Activated naive CD8-positive, alpha-beta T cell (primary cell): ENCODE measurements around the gene HLCS.

Experiments used
- H3K27ac Mint-ChIP-seq: one replicate; pipeline ENCODE4 v1.8.0; 2021; ENCODE audit warnings: mixed read lengths
- H3K27me3 Mint-ChIP-seq: one replicate; pipeline ENCODE4 v1.8.0; 2021; ENCODE audit warnings: mixed read lengths
- H3K36me3 Mint-ChIP-seq: one replicate; pipeline ENCODE4 v1.8.0; 2021; ENCODE audit warnings: mixed read lengths
- H3K4me1 Mint-ChIP-seq: one replicate; pipeline ENCODE4 v1.8.0; 2021; ENCODE audit warnings: low read depth, mixed read lengths
- H3K4me3 Mint-ChIP-seq: one replicate; pipeline ENCODE4 v1.8.0; 2021; ENCODE audit warnings: mild to moderate bottlenecking, mixed read lengths
- H3K9me3 Mint-ChIP-seq: one replicate; pipeline ENCODE4 v1.8.0; 2021; ENCODE audit warnings: low read depth, mixed read lengths

HLCS gene

GRCh38 chr21:36917471-36918158 lies 48.9 kb downstream of the HLCS start:
- H3K27me3 Mint-ChIP-seq, result no peaks in the 10 kb centered on the region
- no peak overlapping the region for H3K27ac Mint-ChIP-seq
- peaks cover 10% of the 10 kb centered on the region for H3K4me1 Mint-ChIP-seq
- H3K36me3 Mint-ChIP-seq, result peaks cover 3% of the 10 kb centered on the region
- no peak overlapping the region for H3K4me3 Mint-ChIP-seq
- no peaks in the 10 kb centered on the region for H3K9me3 Mint-ChIP-seq

- peaks cover 3% of the 10 kb centered on the region for H3K36me3 Mint-ChIP-seq
- H3K9me3 Mint-ChIP-seq, result no peaks in the 10 kb centered on the region
- H3K4me3 Mint-ChIP-seq, result no peak overlapping the region
- no peaks in the 10 kb centered on the region for H3K27me3 Mint-ChIP-seq
- H3K27ac Mint-ChIP-seq, result no peak overlapping the region
- peaks cover 7% of the 10 kb centered on the region for H3K4me1 Mint-ChIP-seq
These were observed 49.8 kb downstream of the HLCS start for GRCh38 chr21:36916718-36917117.

- Mint-ChIP-seq H3K27ac (no peak overlapping the region), H3K27me3 (no peaks in the 10 kb centered on the region), H3K4me3 (no peak overlapping the region), H3K36me3 (peaks cover 3% of the 10 kb centered on the region), H3K9me3 (no peaks in the 10 kb centered on the region), H3K4me1 (peaks cover 7% of the 10 kb centered on the region)
These were observed 50.7 kb downstream of the HLCS start for GRCh38 chr21:36915696-36916245.

- no peak overlapping the region for H3K27ac Mint-ChIP-seq
- peaks cover 3% of the 10 kb centered on the region for H3K36me3 Mint-ChIP-seq
- no peaks in the 10 kb centered on the region for H3K9me3 Mint-ChIP-seq
- H3K27me3 Mint-ChIP-seq, result no peaks in the 10 kb centered on the region
- peaks cover 7% of the 10 kb centered on the region for H3K4me1 Mint-ChIP-seq
- no peak overlapping the region for H3K4me3 Mint-ChIP-seq
These were observed 51.3 kb downstream of the HLCS start for GRCh38 chr21:36915014-36915695.

GRCh38 chr21:36914244-36915013 lies 52.0 kb downstream of the HLCS start:
- H3K4me1 Mint-ChIP-seq, result peaks cover 9% of the 10 kb centered on the region
- H3K36me3 Mint-ChIP-seq, result peaks cover 8% of the 10 kb centered on the region
- no peaks in the 10 kb centered on the region for H3K27me3 Mint-ChIP-seq
- no peaks in the 10 kb centered on the region for H3K9me3 Mint-ChIP-seq
- H3K4me3 Mint-ChIP-seq, result no peak overlapping the region
- no peak overlapping the region for H3K27ac Mint-ChIP-seq

GRCh38 chr21:36913247-36914169 lies 53.0 kb downstream of the HLCS start:
- Mint-ChIP-seq H3K9me3 (no peaks in the 10 kb centered on the region), H3K4me1 (peaks cover 9% of the 10 kb centered on the region), H3K27ac (no peak overlapping the region), H3K27me3 (no peaks in the 10 kb centered on the region), H3K4me3 (no peak overlapping the region), H3K36me3 (peaks cover 9% of the 10 kb centered on the region)

DNA sequence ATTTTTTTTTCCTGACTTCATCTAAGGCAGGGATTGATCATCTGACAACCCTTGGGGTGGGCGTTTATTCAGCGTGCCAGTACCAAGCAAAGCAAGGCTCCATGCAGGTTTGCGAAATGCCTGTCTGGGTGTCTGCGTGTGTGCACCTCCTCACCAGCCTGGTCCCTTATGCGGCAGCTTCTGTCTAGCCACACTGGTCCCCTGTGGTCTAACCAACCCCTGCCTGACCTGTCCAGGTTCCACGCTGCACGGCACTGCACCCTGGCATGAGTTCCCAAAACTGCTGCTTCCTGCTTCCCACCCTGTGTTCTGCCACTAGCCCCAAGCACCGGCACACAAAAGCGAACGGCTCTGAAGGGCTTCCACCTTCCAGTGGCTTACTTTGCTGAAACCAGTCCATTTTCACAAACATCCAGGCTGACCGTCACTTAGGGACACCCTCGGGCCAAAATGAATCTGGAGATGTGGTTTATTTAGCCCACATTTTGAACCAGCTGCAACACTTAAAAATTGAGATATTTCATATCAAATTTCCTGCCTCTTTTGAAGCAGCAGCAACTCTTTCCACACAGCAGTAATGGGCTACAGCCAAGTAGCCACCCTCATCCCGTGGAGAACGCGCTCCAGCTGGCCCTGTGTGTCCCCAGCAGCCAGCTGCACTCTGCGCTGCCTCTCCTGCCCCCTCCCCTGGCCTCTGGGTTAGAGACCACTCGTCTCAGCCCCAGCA lies 55.7 kb downstream of the HLCS start:
- Mint-ChIP-seq H3K27me3 (no peaks in the 10 kb centered on the region), H3K9me3 (no peaks in the 10 kb centered on the region), H3K36me3 (peaks cover 17% of the 10 kb centered on the region), H3K27ac (no peak overlapping the region), H3K4me3 (no peak overlapping the region), H3K4me1 (peaks cover 2% of the 10 kb centered on the region)

DNA sequence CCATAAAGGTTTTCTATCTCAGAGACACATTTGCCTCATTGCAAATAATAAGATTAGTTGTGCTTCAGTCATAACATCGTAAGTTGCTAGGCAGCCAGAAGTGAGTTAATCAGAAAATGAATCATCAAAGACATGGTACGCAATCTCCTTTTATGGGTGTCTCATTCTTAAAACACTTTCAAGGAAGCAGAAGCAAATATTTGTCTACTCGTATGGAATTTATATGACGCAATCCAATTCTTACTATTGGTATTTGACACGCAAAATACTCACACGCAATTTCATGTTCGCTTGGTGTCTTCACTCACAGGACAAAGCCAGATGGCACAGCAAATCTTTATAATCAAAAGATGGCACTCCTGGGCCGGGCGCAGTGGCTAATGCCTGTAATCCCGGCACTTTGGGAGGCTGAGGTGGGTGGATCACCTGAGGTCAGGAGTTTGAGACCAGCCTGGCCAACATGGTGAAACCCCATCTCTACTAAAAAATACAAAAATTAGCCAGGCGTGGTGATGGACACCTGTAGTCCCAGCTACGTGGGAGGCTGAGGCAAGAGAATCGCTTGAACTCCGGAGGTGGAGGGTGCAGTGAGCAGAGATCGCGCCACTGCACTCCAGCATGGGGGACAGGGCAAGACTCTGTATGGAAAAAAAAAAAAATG lies 56.4 kb downstream of the HLCS start:
- H3K27ac Mint-ChIP-seq, result peak overlapping the region; percentile 34
- H3K36me3 Mint-ChIP-seq, result peaks cover 17% of the 10 kb centered on the region
- no peaks in the 10 kb centered on the region for H3K27me3 Mint-ChIP-seq
- peaks cover 2% of the 10 kb centered on the region for H3K4me1 Mint-ChIP-seq
- no peaks in the 10 kb centered on the region for H3K9me3 Mint-ChIP-seq
- no peak overlapping the region for H3K4me3 Mint-ChIP-seq

DNA sequence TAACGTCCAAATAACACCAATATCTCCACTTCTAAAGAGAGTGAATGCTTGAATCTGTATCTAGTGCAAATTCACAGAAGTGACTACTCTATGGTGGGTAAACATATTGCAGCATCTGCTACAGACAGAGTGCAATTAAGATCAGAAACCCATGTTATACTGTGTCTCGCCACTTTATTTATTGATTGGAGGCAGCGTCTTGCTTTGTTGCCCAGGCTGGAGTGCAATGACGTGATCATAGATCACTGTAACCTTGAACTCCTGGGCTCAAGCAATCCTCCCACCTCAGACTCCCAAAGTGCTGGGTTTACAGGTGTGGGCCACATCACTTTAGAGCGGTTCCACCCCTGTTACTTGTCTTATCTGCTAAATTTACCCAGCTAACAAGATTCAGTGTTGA lies 57.0 kb downstream of the HLCS start:
- no peak overlapping the region for H3K27ac Mint-ChIP-seq
- H3K9me3 Mint-ChIP-seq, result no peaks in the 10 kb centered on the region
- no peaks in the 10 kb centered on the region for H3K27me3 Mint-ChIP-seq
- H3K4me1 Mint-ChIP-seq, result peaks cover 2% of the 10 kb centered on the region
- H3K4me3 Mint-ChIP-seq, result no peak overlapping the region
- H3K36me3 Mint-ChIP-seq, result peaks cover 21% of the 10 kb centered on the region

DNA sequence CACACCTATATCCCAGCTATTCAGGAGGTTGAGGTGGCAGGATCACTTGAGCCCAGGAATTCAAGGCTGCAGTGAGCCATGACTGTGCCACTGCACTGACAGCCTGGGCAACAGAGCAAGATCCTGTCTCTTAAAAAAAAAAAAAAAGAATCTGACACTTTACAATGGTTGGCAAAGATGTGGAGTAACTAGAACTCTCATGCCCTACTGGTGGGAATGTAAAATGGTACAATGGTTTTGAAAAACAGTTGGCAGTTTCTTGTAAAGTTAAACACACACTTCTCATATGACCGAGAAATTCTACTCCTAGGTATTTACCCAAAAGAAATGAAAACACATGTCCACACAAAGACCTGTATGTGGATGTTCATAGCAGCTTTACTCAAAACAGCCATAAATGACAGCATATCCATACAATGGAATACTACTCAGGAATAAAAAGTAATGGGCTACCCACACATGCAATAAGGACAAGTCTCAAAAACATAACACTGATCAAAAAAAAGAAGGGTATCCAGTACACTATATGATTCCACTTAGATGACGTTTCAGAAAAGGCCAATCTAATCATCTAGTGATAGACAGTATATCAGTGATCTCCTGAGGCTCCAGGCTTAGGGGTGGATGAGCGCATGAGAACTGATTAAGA lies 58.1 kb downstream of the HLCS start:
- Mint-ChIP-seq H3K4me3 (no peak overlapping the region), H3K27ac (no peak overlapping the region), H3K4me1 (peaks cover 2% of the 10 kb centered on the region), H3K27me3 (no peaks in the 10 kb centered on the region), H3K9me3 (no peaks in the 10 kb centered on the region), H3K36me3 (peaks cover 21% of the 10 kb centered on the region)

DNA sequence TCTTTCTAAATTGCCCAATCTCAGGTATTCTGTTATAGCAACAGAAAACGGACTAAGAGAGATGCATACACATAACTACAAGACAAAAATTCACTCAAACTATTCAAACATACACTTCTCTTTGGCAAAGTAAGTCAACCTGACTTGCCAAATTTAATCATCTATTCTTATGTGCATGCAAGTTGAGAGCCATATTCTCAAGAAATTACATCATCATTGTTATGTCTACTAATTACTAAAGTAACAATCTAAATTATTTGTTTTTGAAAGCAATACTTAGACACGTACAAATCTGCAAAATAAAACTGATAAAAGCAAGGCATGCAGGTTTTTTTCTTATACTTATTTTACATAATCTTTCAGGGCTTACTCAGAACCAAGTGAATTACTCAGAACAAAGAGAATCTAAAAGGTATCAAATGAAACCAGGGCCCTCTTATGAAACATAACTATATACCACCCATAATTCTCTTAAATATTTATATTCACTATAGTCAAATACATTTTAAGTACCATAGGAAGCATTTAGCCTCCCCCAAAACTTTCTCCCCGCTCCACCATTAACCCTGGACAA lies 62.3 kb downstream of the HLCS start:
- Mint-ChIP-seq H3K4me3 (no peak overlapping the region), H3K9me3 (no peaks in the 10 kb centered on the region), H3K4me1 (no peaks in the 10 kb centered on the region), H3K27me3 (no peaks in the 10 kb centered on the region), H3K36me3 (peaks cover 14% of the 10 kb centered on the region), H3K27ac (no peak overlapping the region)

DNA sequence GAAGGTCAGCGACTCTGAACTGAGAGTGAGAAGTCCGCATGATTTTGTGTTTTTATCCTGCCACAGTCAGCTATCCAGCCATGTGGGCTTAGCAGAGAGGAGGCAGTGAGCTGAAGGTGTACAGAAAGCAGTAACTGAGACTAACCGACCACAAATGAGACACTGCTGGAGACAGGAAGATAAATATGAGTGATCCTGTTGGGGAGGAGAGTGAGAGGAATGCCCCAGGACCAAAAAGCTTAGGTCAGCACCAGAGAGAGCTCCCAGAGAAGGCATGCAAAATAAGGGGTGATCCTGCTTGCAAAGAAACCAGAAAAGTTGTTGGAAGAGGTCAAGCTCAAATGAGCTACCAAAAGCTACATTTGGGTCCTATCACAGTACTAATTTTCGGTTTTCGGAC lies 63.7 kb downstream of the HLCS start:
- Mint-ChIP-seq H3K27ac (no peak overlapping the region), H3K4me1 (no peaks in the 10 kb centered on the region), H3K4me3 (no peak overlapping the region), H3K27me3 (no peaks in the 10 kb centered on the region), H3K9me3 (no peaks in the 10 kb centered on the region), H3K36me3 (peaks cover 10% of the 10 kb centered on the region)

DNA sequence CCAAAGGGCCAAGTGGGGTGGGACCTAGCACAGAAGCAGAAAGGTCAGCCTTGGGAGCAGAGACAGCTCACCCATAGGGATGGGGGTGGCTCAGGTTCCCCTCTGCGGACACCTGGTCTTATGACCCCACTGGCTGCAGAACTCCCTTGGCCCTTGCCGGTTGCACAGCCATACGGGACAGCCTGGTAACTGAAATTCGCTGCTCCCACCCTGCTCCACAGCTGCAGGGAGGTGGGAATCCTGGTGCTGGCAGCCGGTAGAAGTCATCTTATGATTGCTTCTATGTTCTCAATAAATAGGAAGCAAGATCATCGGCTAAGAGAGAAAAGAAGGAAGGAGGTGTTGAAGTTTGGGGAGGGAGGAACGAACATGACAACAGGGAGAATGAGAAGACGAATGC lies 64.1 kb downstream of the HLCS start:
- Mint-ChIP-seq H3K27ac (no peak overlapping the region), H3K4me3 (no peak overlapping the region), H3K36me3 (peaks cover 12% of the 10 kb centered on the region), H3K27me3 (no peaks in the 10 kb centered on the region), H3K9me3 (no peaks in the 10 kb centered on the region), H3K4me1 (no peaks in the 10 kb centered on the region)
